Measurements from ENCODE around the gene RALGAPA2. TPM values are rescaled to one million over a fixed set of nuclear protein-coding genes. Genes with fewer than 3 reads are reported as not detected.

RALGAPA2 gene
- total RNA-seq, 1 experiment from 2014 or later, result 10.8 TPM

DNA sequence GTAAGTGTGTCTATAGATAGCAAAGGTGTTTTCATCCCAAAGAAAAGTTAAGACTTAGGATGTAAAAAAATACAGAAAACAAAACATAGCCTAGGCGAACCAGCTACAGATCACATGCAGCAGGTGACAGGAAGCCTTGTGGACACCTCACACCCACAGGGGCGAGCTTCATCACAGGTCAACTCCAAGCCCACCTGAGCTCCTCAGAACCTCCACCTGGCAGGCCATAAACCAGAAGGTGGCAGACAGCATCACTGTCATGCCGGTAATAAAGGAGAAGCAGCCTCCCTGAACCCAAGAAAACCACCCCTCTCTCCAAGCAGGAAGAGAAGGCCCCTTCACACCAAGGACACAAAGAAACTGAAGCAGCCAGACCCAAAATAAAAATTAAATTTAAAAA lies 1.0 kb downstream of the RALGAPA2 start:
- peak overlapping the region; percentile 61 to 76 for H3K4me3 ChIP-seq (replicated peaks in 1 of 2; ENCODE audit: low read depth in 1 of 2, low read length in 2 of 2)
- no peaks in the 10 kb centered on the region for H4K20me1 ChIP-seq (ENCODE audit: insufficient read depth)
- no peaks in the 10 kb centered on the region for H3K79me2 ChIP-seq (ENCODE audit: insufficient read depth, low read length)
- H3K9me3 ChIP-seq (ENCODE audit: control insufficient read depth in 1 of 2, insufficient read depth in 1 of 2, low read depth in 1 of 2, low read length in 2 of 2), result no peaks in the 10 kb centered on the region
- ATAC-seq (no peak), DNase-seq (ENCODE audit: low read depth, low spot score) (no peak)
- peak overlapping the region; percentile 63; the same call in 1 of the 2 replicates for H3K9ac ChIP-seq (ENCODE audit: low read length)
- peak overlapping the region; percentile 86 for H3K4me2 ChIP-seq (ENCODE audit: low read length)
- no TSS peak for BruUV-seq (replicated peaks)
- intact Hi-C loops (cut with micrococcal nuclease), result no loop called here
- ChIA-PET CTCF (no interaction called here), POLR2A (no interaction called here), RAD21 (ENCODE audit: low non-redundant PET in 1 of 2, low total read pairs in 2 of 2, uncharacterized antibody in 2 of 2, unreplicated experiment in 2 of 2) (no interaction called here)
- H2AFZ ChIP-seq (ENCODE audit: low read depth, low read length, poor library complexity, severe bottlenecking), result no peak overlapping the region
- H3K4me1 ChIP-seq (ENCODE audit: control insufficient read depth in 1 of 2, insufficient read depth in 2 of 2, low read length in 2 of 2), result peaks cover 5 to 16% of the 10 kb centered on the region in 2 experiments; a peak in 3 of 4 replicates
- no peaks in the 10 kb centered on the region for H3K27me3 ChIP-seq (ENCODE audit: insufficient read depth, low read length)
- no peaks in the 10 kb centered on the region for H3K36me3 ChIP-seq (ENCODE audit: control insufficient read depth in 1 of 2, insufficient read depth in 2 of 2, low read length in 2 of 2)
- no peaks in the 10 kb centered on the region for H3K9me2 ChIP-seq (ENCODE audit: insufficient read depth)
- TF ChIP-seq RAD21 (IDR thresholded peaks at IDR 0.05; ENCODE audit: low read depth), result no peak
- no peak overlapping the region for H3K27ac ChIP-seq (ENCODE audit: low read depth, low read length)

DNA sequence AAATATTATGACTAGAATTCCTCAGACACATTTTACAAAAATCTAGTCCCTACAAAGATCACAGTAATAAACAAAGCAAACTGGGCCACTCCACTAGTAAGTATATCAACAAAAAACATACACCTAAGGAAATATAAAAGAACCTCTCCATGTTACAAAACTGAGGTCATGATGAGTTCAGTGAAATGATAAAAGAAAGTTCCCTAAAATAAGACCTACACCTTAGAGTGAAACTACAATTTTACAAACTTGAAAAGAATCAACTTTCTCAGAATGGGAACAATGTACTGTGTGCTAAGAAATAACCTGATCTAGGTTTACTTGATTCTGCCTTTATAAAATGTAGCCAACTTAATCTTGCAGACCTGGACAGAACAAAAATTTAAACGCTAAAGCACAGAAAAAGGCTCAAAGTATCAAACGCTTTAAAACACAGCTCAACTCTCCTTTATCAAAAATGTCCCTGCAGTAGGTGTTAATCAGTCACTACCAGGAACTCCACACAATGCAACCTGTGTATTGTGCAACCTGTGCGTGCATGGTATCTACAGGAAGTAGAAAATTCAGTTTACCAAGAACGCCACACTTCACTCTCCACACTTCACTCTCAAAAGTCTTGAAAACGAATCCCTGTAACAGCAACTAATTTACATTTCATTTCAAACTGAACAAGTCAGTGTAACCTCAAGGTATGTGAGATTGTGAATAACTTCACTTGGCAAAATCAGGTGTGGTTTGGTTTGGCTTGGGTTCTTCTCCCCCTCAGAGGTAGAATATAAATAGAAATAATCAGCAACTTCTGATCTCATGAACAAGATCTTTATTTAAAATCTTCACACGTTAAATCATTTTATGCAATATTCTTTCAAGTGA lies 1.8 kb downstream of the RALGAPA2 start:
- intact Hi-C loops (cut with micrococcal nuclease), result no loop called here
- Histone ChIP-seq H3K9ac (ENCODE audit: low read length) (no peak overlapping the region), H4K20me1 (ENCODE audit: insufficient read depth) (no peaks in the 10 kb centered on the region), H3K27ac (ENCODE audit: low read depth, low read length) (no peak overlapping the region), H3K4me3 (replicated peaks in 1 of 2; ENCODE audit: low read depth in 1 of 2, low read length in 2 of 2) (no peak overlapping the region), H2AFZ (ENCODE audit: low read depth, low read length, poor library complexity, severe bottlenecking) (no peak overlapping the region), H3K79me2 (ENCODE audit: insufficient read depth, low read length) (no peaks in the 10 kb centered on the region), H3K9me3 (ENCODE audit: control insufficient read depth in 1 of 2, insufficient read depth in 1 of 2, low read depth in 1 of 2, low read length in 2 of 2) (no peaks in the 10 kb centered on the region), H3K27me3 (ENCODE audit: insufficient read depth, low read length) (no peaks in the 10 kb centered on the region), H3K36me3 (ENCODE audit: control insufficient read depth in 1 of 2, insufficient read depth in 2 of 2, low read length in 2 of 2) (no peaks in the 10 kb centered on the region), H3K9me2 (ENCODE audit: insufficient read depth) (no peaks in the 10 kb centered on the region), H3K4me2 (ENCODE audit: low read length) (peak overlapping the region; percentile 86), H3K4me1 (ENCODE audit: control insufficient read depth in 1 of 2, insufficient read depth in 2 of 2, low read length in 2 of 2) (peaks cover 5 to 16% of the 10 kb centered on the region in 2 experiments; a peak in 3 of 4 replicates)
- ChIA-PET RAD21 (ENCODE audit: low non-redundant PET in 1 of 2, low total read pairs in 2 of 2, uncharacterized antibody in 2 of 2, unreplicated experiment in 2 of 2) (no interaction called here), CTCF (no interaction called here), POLR2A (no interaction called here)
- DNase-seq (ENCODE audit: low read depth, low spot score), result no peak
- BruUV-seq (replicated peaks), result no TSS peak
- ATAC-seq, result no peak
- TF ChIP-seq, protein P1, sequence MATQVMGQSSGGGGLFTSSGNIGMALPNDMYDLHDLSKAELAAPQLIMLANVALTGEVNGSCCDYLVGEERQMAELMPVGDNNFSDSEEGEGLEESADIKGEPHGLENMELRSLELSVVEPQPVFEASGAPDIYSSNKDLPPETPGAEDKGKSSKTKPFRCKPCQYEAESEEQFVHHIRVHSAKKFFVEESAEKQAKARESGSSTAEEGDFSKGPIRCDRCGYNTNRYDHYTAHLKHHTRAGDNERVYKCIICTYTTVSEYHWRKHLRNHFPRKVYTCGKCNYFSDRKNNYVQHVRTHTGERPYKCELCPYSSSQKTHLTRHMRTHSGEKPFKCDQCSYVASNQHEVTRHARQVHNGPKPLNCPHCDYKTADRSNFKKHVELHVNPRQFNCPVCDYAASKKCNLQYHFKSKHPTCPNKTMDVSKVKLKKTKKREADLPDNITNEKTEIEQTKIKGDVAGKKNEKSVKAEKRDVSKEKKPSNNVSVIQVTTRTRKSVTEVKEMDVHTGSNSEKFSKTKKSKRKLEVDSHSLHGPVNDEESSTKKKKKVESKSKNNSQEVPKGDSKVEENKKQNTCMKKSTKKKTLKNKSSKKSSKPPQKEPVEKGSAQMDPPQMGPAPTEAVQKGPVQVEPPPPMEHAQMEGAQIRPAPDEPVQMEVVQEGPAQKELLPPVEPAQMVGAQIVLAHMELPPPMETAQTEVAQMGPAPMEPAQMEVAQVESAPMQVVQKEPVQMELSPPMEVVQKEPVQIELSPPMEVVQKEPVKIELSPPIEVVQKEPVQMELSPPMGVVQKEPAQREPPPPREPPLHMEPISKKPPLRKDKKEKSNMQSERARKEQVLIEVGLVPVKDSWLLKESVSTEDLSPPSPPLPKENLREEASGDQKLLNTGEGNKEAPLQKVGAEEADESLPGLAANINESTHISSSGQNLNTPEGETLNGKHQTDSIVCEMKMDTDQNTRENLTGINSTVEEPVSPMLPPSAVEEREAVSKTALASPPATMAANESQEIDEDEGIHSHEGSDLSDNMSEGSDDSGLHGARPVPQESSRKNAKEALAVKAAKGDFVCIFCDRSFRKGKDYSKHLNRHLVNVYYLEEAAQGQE (IDR thresholded peaks at IDR 0.05; ENCODE audit: low read depth), result no peak
- TF ChIP-seq POLR2AphosphoS5 (IDR thresholded peaks at IDR 0.05; ENCODE audit: low read depth, low read length) (no peak), ELF1 (IDR thresholded peaks at IDR 0.05; ENCODE audit: borderline replicate concordance, low read depth) (no peak), YY1 (IDR thresholded peaks at IDR 0.05; ENCODE audit: extremely low read depth, insufficient replicate concordance, low read depth, low read length) (no peak), JUND (IDR thresholded peaks at IDR 0.05) (no peak), EGR1 (IDR thresholded peaks at IDR 0.05; ENCODE audit: low read depth) (no peak)
- TF ChIP-seq, protein P2, sequence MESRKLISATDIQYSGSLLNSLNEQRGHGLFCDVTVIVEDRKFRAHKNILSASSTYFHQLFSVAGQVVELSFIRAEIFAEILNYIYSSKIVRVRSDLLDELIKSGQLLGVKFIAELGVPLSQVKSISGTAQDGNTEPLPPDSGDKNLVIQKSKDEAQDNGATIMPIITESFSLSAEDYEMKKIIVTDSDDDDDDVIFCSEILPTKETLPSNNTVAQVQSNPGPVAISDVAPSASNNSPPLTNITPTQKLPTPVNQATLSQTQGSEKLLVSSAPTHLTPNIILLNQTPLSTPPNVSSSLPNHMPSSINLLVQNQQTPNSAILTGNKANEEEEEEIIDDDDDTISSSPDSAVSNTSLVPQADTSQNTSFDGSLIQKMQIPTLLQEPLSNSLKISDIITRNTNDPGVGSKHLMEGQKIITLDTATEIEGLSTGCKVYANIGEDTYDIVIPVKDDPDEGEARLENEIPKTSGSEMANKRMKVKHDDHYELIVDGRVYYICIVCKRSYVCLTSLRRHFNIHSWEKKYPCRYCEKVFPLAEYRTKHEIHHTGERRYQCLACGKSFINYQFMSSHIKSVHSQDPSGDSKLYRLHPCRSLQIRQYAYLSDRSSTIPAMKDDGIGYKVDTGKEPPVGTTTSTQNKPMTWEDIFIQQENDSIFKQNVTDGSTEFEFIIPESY (IDR thresholded peaks at IDR 0.05; ENCODE audit: extremely low read depth, insufficient replicate concordance, low read length), result no peak
- TF ChIP-seq, protein P3, sequence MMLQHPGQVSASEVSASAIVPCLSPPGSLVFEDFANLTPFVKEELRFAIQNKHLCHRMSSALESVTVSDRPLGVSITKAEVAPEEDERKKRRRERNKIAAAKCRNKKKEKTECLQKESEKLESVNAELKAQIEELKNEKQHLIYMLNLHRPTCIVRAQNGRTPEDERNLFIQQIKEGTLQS (IDR thresholded peaks at IDR 0.05), result no peak
- TF ChIP-seq, protein P4, sequence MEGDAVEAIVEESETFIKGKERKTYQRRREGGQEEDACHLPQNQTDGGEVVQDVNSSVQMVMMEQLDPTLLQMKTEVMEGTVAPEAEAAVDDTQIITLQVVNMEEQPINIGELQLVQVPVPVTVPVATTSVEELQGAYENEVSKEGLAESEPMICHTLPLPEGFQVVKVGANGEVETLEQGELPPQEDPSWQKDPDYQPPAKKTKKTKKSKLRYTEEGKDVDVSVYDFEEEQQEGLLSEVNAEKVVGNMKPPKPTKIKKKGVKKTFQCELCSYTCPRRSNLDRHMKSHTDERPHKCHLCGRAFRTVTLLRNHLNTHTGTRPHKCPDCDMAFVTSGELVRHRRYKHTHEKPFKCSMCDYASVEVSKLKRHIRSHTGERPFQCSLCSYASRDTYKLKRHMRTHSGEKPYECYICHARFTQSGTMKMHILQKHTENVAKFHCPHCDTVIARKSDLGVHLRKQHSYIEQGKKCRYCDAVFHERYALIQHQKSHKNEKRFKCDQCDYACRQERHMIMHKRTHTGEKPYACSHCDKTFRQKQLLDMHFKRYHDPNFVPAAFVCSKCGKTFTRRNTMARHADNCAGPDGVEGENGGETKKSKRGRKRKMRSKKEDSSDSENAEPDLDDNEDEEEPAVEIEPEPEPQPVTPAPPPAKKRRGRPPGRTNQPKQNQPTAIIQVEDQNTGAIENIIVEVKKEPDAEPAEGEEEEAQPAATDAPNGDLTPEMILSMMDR (IDR thresholded peaks at IDR 0.05 in 2 of 3, conservative IDR thresholded peaks at IDR 0.05 in 1 of 3; ENCODE audit: borderline replicate concordance in 1 of 3, insufficient read depth in 1 of 3, low read depth in 2 of 3, low read length in 2 of 3), result no peak

All from HCT116 (cell line).